OCI-LY7 (cell line): ENCODE data around the gene RBM26.

Experiments
- CTCF ChIP-seq: fragments of 200-600 bp; sonication (generic); conservative IDR thresholded peaks from 2 replicates; pipeline ENCODE4 v1.5.1; 2014; ENCODE audit warnings: mild to moderate bottlenecking, antibody characterized with exemption, low read length, moderate library complexity, mixed read lengths
- EZH2phosphoT487 ChIP-seq: fragments of 200-600 bp; sonication (generic); IDR thresholded peaks from 2 replicates; pipeline ENCODE4 v1.6.1; 2018; ENCODE audit warnings: low read depth, borderline replicate concordance, mild to moderate bottlenecking, mixed run types, antibody characterized with exemption, low read length, moderate library complexity, mixed read lengths

GRCh38 chr13:79423801-79424642, 18.0 kb upstream of the RBM26 start:
- TF ChIP-seq CTCF (peak; percentile 89), EZH2phosphoT487 (no peak)
